K562 (cell line): ENCODE results near the gene HOXB7. TPM values are rescaled to one million over a fixed set of nuclear protein-coding genes. Genes with fewer than 3 reads are reported as not detected.
A peak's percentile ranks its signal among the peaks of the same experiment; 100 is the strongest.

Source experiments
- ATAC-seq: fragments of 200-7000 bp; cut with Tn5 transposase; 3 replicates; pipeline ENCODE4 v1.9.1; 2020; ENCODE audit warnings: moderate library complexity
- BruUV-seq: library from RNA; stranded (reverse); fragments of 400-500 nt; replicated peaks from 2 replicates; lab custom pipeline; 2021; lab: Mats Ljungman, UMichigan
- CTCF ChIA-PET: fragments of 300-600 bp; formaldehyde crosslinking; extraction: SDS; loops from one replicate; lab custom pipeline; 2021; ENCODE audit warnings: low intra/inter-chr PET ratio; lab: Yijun Ruan, JAX
- POLR2A ChIA-PET: fragments of 300-600, 350-650 bp; sonication (Branson Sonifier 250); formaldehyde crosslinking; extraction: SDS; loops from one replicate; lab custom pipeline; 2021; ENCODE audit warnings: antibody characterized with exemption, inconsistent platforms; lab: Yijun Ruan, JAX
- DNase-seq, 4 experiments: peaks; one replicate each; pipeline versions ENCODE4 v3.0.0 to v3.0.0-alpha.2; 2011 to 2018; ENCODE audit warnings: low spot score in 3 of 4, mixed read lengths in 3 of 4; ENCODE audit errors: extremely low read depth in 1 of 4
- FAIRE-seq: peaks from 2 replicates; lab custom pipeline; 2011; peaks lifted over from hg19 to GRCh38; lab: Jason Lieb, UNC
- H2AFZ ChIP-seq: 2 replicates; pipeline ENCODE4 v1.6.0; 2011; ENCODE audit warnings: low read depth, low read length, control low read depth, inconsistent platforms
- H3K27ac ChIP-seq: fragments of 200-600 bp; 3 replicates; pipeline ENCODE4 v1.8.0; 2011; ENCODE audit warnings: low read depth, mild to moderate bottlenecking, control low read depth, inconsistent platforms, low read length, moderate library complexity, mixed read lengths; ENCODE audit errors: extremely low read depth
- H3K27me3 ChIP-seq, 2 experiments: fragments of 300-600 bp in 1 of 2; 2 replicates in 1 of 2; 3 replicates in 1 of 2; pipeline versions ENCODE4 v1.6.0 to v1.8.0; 2011; ENCODE audit warnings: inconsistent platforms in 2 of 2, low read length in 2 of 2, mild to moderate bottlenecking in 1 of 2, mixed read lengths in 1 of 2, moderate library complexity in 1 of 2; ENCODE audit not compliant: control insufficient read depth in 2 of 2, insufficient read depth in 2 of 2
- H3K36me3 ChIP-seq: fragments of 300-600 bp; 3 replicates; pipeline ENCODE4 v1.8.0; 2011; ENCODE audit warnings: mild to moderate bottlenecking, low read length, inconsistent platforms; ENCODE audit not compliant: control insufficient read depth, insufficient read depth
- H3K4me1 ChIP-seq, 2 experiments: fragments of 200-600 bp in 1 of 2; replicated peaks in 1 of 2; 2 replicates in 1 of 2; 3 replicates in 1 of 2; pipeline versions ENCODE4 v1.5.1 to v1.8.0; 2011; ENCODE audit warnings: inconsistent platforms in 2 of 2, low read length in 2 of 2, mild to moderate bottlenecking in 1 of 2, mixed read lengths in 1 of 2, moderate library complexity in 1 of 2; ENCODE audit not compliant: control insufficient read depth in 2 of 2, insufficient read depth in 2 of 2
- H3K4me2 ChIP-seq: 2 replicates; pipeline ENCODE4 v1.6.1; 2011; ENCODE audit warnings: low read length, control low read depth, inconsistent platforms, mixed read lengths; ENCODE audit not compliant: insufficient read depth
- H3K4me3 ChIP-seq: fragments of 200-600 bp; sonication (generic), shearing (Covaris generic); 2 replicates; pipeline ENCODE4 v1.5.1; 2016; ENCODE audit warnings: control low read depth, inconsistent platforms
- H3K79me2 ChIP-seq: fragments of 200-600 bp; 3 replicates; pipeline ENCODE4 v1.8.0; 2011; ENCODE audit warnings: low read length, inconsistent platforms; ENCODE audit not compliant: control insufficient read depth, insufficient read depth
- H3K9ac ChIP-seq, 2 experiments: 2 replicates each; pipeline versions ENCODE4 v1.6.0 to v1.6.1; 2011; ENCODE audit warnings: low read depth in 2 of 2, low read length in 2 of 2, control low read depth in 1 of 2, inconsistent platforms in 1 of 2, mild to moderate bottlenecking in 1 of 2, mixed read lengths in 1 of 2; ENCODE audit not compliant: insufficient read depth in 1 of 2
- H3K9me1 ChIP-seq: one replicate; pipeline ENCODE4 v1.6.0; 2011; ENCODE audit warnings: inconsistent platforms, mild to moderate bottlenecking, low read length, moderate library complexity; ENCODE audit not compliant: control insufficient read depth, insufficient read depth
- H3K9me3 ChIP-seq: replicated peaks from 2 replicates; pipeline ENCODE4 v1.5.1; 2011; ENCODE audit warnings: low read depth, low read length, inconsistent platforms; ENCODE audit not compliant: control insufficient read depth, insufficient read depth
- H4K20me1 ChIP-seq: replicated peaks from 2 replicates; pipeline ENCODE4 v1.6.1; 2011; ENCODE audit warnings: low read length, inconsistent platforms, mixed read lengths; ENCODE audit not compliant: control insufficient read depth, insufficient read depth
- FOS ChIP-seq: IDR thresholded peaks from 3 replicates; pipeline ENCODE4 v1.6.1; 2011; ENCODE audit not compliant: insufficient read length; ENCODE audit errors: extremely low read depth
- GABPB2 ChIP-seq: fragments of 250-450 bp; sonication (Bioruptor Pico); conservative IDR thresholded peaks from 2 replicates; pipeline ENCODE4 v1.5.1; 2021; ENCODE audit warnings: mild to moderate bottlenecking
- HMG20A ChIP-seq: fragments of 450-650 bp; formaldehyde crosslinking; conservative IDR thresholded peaks from 2 replicates; pipeline ENCODE4 v1.4.0; 2020; ENCODE audit warnings: mild to moderate bottlenecking, mixed read lengths
- KLF6 ChIP-seq: fragments of 250-450 bp; sonication (Bioruptor Pico); IDR thresholded peaks from 2 replicates; pipeline ENCODE4 v1.4.0; 2020; ENCODE audit warnings: mild to moderate bottlenecking, moderate library complexity, borderline replicate concordance
- NR4A1 ChIP-seq, 2 experiments: fragments of 250-450 bp in 1 of 2; fragments of 450-650 bp in 1 of 2; sonication (Bioruptor Pico) in 1 of 2; IDR thresholded peaks; 2 replicates each; pipeline versions ENCODE4 v1.4.0 to v1.6.1; 2016 to 2020; ENCODE audit warnings: mild to moderate bottlenecking in 2 of 2, missing compliant biosample characterization in 1 of 2, missing genetic modification characterization in 1 of 2, moderate library complexity in 1 of 2
- POLR2AphosphoS5 ChIP-seq: IDR thresholded peaks from 2 replicates; pipeline ENCODE4 v1.6.1; 2011; ENCODE audit warnings: mild to moderate bottlenecking, low read depth, low read length, moderate library complexity; ENCODE audit not compliant: control insufficient read depth, insufficient read depth
- POLR2G ChIP-seq: fragments of 200-400 bp; formaldehyde crosslinking; IDR thresholded peaks from 2 replicates; pipeline ENCODE4 v1.6.1; 2017; ENCODE audit warnings: low read depth, mild to moderate bottlenecking, antibody characterized with exemption, low read length, moderate library complexity
- PRDM10 ChIP-seq: fragments of 450-650 bp; IDR thresholded peaks from 2 replicates; pipeline ENCODE4 v1.6.1; 2018; ENCODE audit not compliant: partially characterized antibody
- SMARCA4 ChIP-seq: fragments of 450-650 bp; IDR thresholded peaks from 2 replicates; pipeline ENCODE4 v1.6.1; 2016
- ZNF76 ChIP-seq: fragments of 250-450 bp; sonication (Bioruptor Pico); IDR thresholded peaks from 2 replicates; pipeline ENCODE4 v1.4.0; 2020; ENCODE audit warnings: mild to moderate bottlenecking, moderate library complexity, borderline replicate concordance
- WGBS: fragments of 100-300 bp; shearing (Covaris generic); methylation state at CpG from one replicate; pipeline ENCODE4 v1.1.6; 2016; ENCODE audit warnings: low coverage, mixed read lengths; ENCODE audit not compliant: insufficient coverage; ENCODE audit errors: missing lambda C conversion rate; 5-methylcytosine and 5-hydroxymethylcytosine counted together
- in situ Hi-C: fragments of 300-500 bp; cut with MboI; formaldehyde crosslinking; loops from 4 replicates; pipeline ENCODE4 v1.15.0; 2018; ENCODE audit warnings: inconsistent platforms, mixed read lengths
- intact Hi-C: fragments of 100-400 bp; cut with micrococcal nuclease; formaldehyde crosslinking; loops from 2 replicates; pipeline ENCODE4 v1.14.2; 2022
- polyA plus RNA-seq, 8 experiments: library from polyadenylated mRNA; depleted of rRNA in 4 of 8; stranded (reverse) in 5 of 8; unstranded in 3 of 8; fragments of >200 nt; fragmentation: Nextera tagmentation in 2 of 8; fragmentation: Illumina TruSeq in 1 of 8; extraction: Ambion mirVana in 2 of 8; extraction: Trizol in 1 of 8; gene quantifications; 2 replicates each; pipeline versions ENCODE4 v1.2.1 to v1.2.3, GENCODE V29; 2011 to 2014; ENCODE audit warnings: inconsistent platforms in 1 of 8, missing spikeins in 1 of 8
- total RNA-seq, 7 experiments: library from RNA; depleted of rRNA in 6 of 7; stranded (reverse); fragments of >200 nt in 6 of 7; fragmentation: Illumina TruSeq in 2 of 7; extraction: Trizol in 2 of 7; gene quantifications; 2 replicates each; pipeline versions ENCODE4 v1.2.1 to v1.2.3, GENCODE V29; 2011 to 2021; ENCODE audit warnings: low replicate concordance in 1 of 7

The HOXB7 gene
- total and polyA plus RNA-seq, 9 of the 15 experiments (the other 6 are each of a cell fraction or from before 2014, with no cell fraction given) = 5.5 to 16.7 (median 8.3) TPM

- ChIA-PET CTCF (no interaction called here), POLR2A (interaction anchor here (0.7 to 1.2 kb wide), 5 partner anchors 8 to 54 kb away, joined by 3 to 4 read pairs (median 4); partner anchors contain the start of genes HOXB3 and HOXB5)
- 82% methylated on average over 4 of the region's 4 CpGs for WGBS
- BruUV-seq = no TSS peak
- Histone ChIP-seq H3K27me3 (no peaks in the 10 kb centered on the region), H4K20me1 (no peaks in the 10 kb centered on the region; the same call in 1 of the 2 replicates), H3K4me2 (no peak overlapping the region), H3K79me2 (peaks cover 62% of the 10 kb centered on the region), H3K4me3 (no peak overlapping the region), H3K9me3 (no peaks in the 10 kb centered on the region), H3K27ac (no peak overlapping the region), H3K9me1 (no peaks in the 10 kb centered on the region), H3K36me3 (no peaks in the 10 kb centered on the region), H2AFZ (no peak overlapping the region), H3K9ac (no peak overlapping the region), H3K4me1 (peaks cover 33 to 58% of the 10 kb centered on the region in 2 experiments; a peak in 4 of 5 replicates)
- ATAC-seq = no peak
- DNase-seq = no peak
- no peak for FAIRE-seq
- in situ Hi-C loops (no loop called here), intact Hi-C loops (no loop called here)
- TF ChIP-seq GABPB2 (CRISPR knock-in tag) = no peak
- no peak for TF ChIP-seq POLR2AphosphoS5
- no peak for TF ChIP-seq SMARCA4
These were observed 9.6 kb downstream of the HOXB7 start for GRCh38 chr17:48601207-48601538.

GRCh38 chr17:48600244-48601098, 10.3 kb downstream of the HOXB7 start:
- Histone ChIP-seq H4K20me1 (no peaks in the 10 kb centered on the region; the same call in 1 of the 2 replicates), H2AFZ (no peak overlapping the region), H3K9ac (peak overlapping the region in 1 of 2 experiments; percentile 11; a peak in 1 of 4 replicates), H3K27me3 (no peaks in the 10 kb centered on the region), H3K4me1 (peaks cover 31 to 56% of the 10 kb centered on the region in 2 experiments; a peak in 4 of 5 replicates), H3K27ac (no peak overlapping the region), H3K4me3 (no peak overlapping the region), H3K4me2 (no peak overlapping the region), H3K9me3 (no peaks in the 10 kb centered on the region), H3K9me1 (no peaks in the 10 kb centered on the region), H3K79me2 (peaks cover 62% of the 10 kb centered on the region), H3K36me3 (no peaks in the 10 kb centered on the region; the same call in 2 of the 3 replicates)
- CTCF ChIA-PET = interaction anchor here (1.0 kb wide), 1 partner anchor 17 kb away, joined by 3 read pairs; no protein-coding TSS in a partner anchor
- DNase-seq (no peak), ATAC-seq (no peak), FAIRE-seq (no peak)
- in situ Hi-C loops = no loop called here
- intact Hi-C loops = no loop called here
- BruUV-seq = no TSS peak
- WGBS = 58% methylated on average over 17 of the region's 17 CpGs
- POLR2A ChIA-PET = interaction anchor here (0.7 to 1.2 kb wide), 3 partner anchors 10 to 55 kb away, joined by 3 to 4 read pairs (median 4); partner anchors contain the start of gene HOXB3
- TF ChIP-seq POLR2G (no peak), HMG20A (CRISPR knock-in tag) (no peak), NR4A1 (CRISPR knock-in tag; IDR thresholded peaks at IDR 0.05) (no peak), NR4A1 (tag; IDR thresholded peaks at IDR 0.05) (no peak), FOS (no peak), PRDM10 (peak; percentile 57), ZNF76 (CRISPR knock-in tag) (no peak), KLF6 (CRISPR knock-in tag) (no peak)
